Mesendoderm (in vitro differentiated cells): ENCODE data around the gene PRRC1.
"Not testable (repeated sequence)": the region's sequence is repeated elsewhere in the genome, so short reads cannot be mapped to it uniquely, and the experiment has no call there.

ENCODE experiments used
- DNase-seq: peaks from one replicate; pipeline ENCODE4 v3.0.0; 2013
- H2AK5ac ChIP-seq: 2 replicates; pipeline ENCODE4 v1.6.1; 2013; ENCODE audit warnings: low read length, inconsistent platforms
- H2BK120ac ChIP-seq: 2 replicates; pipeline ENCODE4 v1.6.1; 2013; ENCODE audit warnings: low read depth, mild to moderate bottlenecking, low read length, moderate library complexity, mixed read lengths
- H2BK15ac ChIP-seq: replicated peaks from 2 replicates; pipeline ENCODE4 v1.6.1; 2013; ENCODE audit warnings: low read depth, mild to moderate bottlenecking, moderate library complexity
- H2BK5ac ChIP-seq: 2 replicates; pipeline ENCODE4 v1.6.1; 2013; ENCODE audit warnings: low read length, inconsistent platforms
- H3K18ac ChIP-seq: 2 replicates; pipeline ENCODE4 v1.6.1; 2013; ENCODE audit warnings: mild to moderate bottlenecking, low read length, mixed read lengths
- H3K23ac ChIP-seq: one replicate; pipeline ENCODE4 v1.6.1; 2013; ENCODE audit warnings: low read length
- H3K27ac ChIP-seq: 2 replicates; pipeline ENCODE4 v1.5.1; 2013; ENCODE audit warnings: low read depth, mild to moderate bottlenecking, inconsistent platforms, low read length, moderate library complexity
- H3K27me3 ChIP-seq: 2 replicates; pipeline ENCODE4 v1.6.1; 2013; ENCODE audit warnings: low read length, control low read depth, mild to moderate bottlenecking, inconsistent platforms; ENCODE audit not compliant: insufficient read depth, poor library complexity
- H3K36me3 ChIP-seq: 2 replicates; pipeline ENCODE4 v1.6.1; 2013; ENCODE audit warnings: low read length, inconsistent platforms; ENCODE audit not compliant: control insufficient read depth, insufficient read depth
- H3K4ac ChIP-seq: one replicate; pipeline ENCODE4 v1.6.1; 2013; ENCODE audit warnings: low read depth, mild to moderate bottlenecking, low read length, moderate library complexity
- H3K4me1 ChIP-seq: 2 replicates; pipeline ENCODE4 v1.6.1; 2013; ENCODE audit warnings: low read depth, low read length, inconsistent platforms; ENCODE audit not compliant: control insufficient read depth
- H3K4me2 ChIP-seq: 2 replicates; pipeline ENCODE4 v1.6.1; 2013; ENCODE audit warnings: low read length
- H3K4me3 ChIP-seq: 2 replicates; pipeline ENCODE4 v1.5.1; 2013; ENCODE audit warnings: mild to moderate bottlenecking, low read length
- H3K56ac ChIP-seq: one replicate; pipeline ENCODE4 v1.6.1; 2013; ENCODE audit warnings: low read length
- H3K79me1 ChIP-seq: 2 replicates; pipeline ENCODE4 v1.6.1; 2013; ENCODE audit warnings: low read length, inconsistent platforms
- H3K79me2 ChIP-seq: 2 replicates; pipeline ENCODE4 v1.6.1; 2013; ENCODE audit warnings: mild to moderate bottlenecking, low read length; ENCODE audit not compliant: control insufficient read depth, insufficient read depth
- H3K9ac ChIP-seq: 2 replicates; pipeline ENCODE4 v1.6.1; 2013; ENCODE audit warnings: low read length, inconsistent platforms
- H4K5ac ChIP-seq: one replicate; pipeline ENCODE4 v1.6.1; 2013; ENCODE audit warnings: low read length
- H4K8ac ChIP-seq: one replicate; pipeline ENCODE4 v1.6.1; 2013; ENCODE audit warnings: low read depth, mild to moderate bottlenecking, control low read depth, low read length, moderate library complexity
- WGBS: extraction: QIAGEN DNeasy Blood & Tissue Kit; methylation state at CpG from one replicate; pipeline ENCODE4 v1.1.7; 2013; ENCODE audit warnings: low lambda C conversion rate, missing lambda C conversion rate; ENCODE audit not compliant: insufficient coverage; ENCODE audit errors: extremely low coverage; 5-methylcytosine and 5-hydroxymethylcytosine counted together

Gene PRRC1

GRCh38 chr5:127564002-127564769 lies 46.7 kb downstream of the PRRC1 start:
- no peaks in the 10 kb centered on the region for H3K36me3 ChIP-seq
- H3K4me2 ChIP-seq: no peak overlapping the region
- H2BK5ac ChIP-seq: no peak overlapping the region
- no peaks in the 10 kb centered on the region for H3K27me3 ChIP-seq
- WGBS: no CpG with 5 or more reads among the region's 2 CpGs
- H3K18ac ChIP-seq: no peak overlapping the region
- no peaks in the 10 kb centered on the region for H3K4me1 ChIP-seq
- H4K5ac ChIP-seq: no peak overlapping the region
- DNase-seq: peak; percentile 82
- H2BK15ac ChIP-seq: no peak overlapping the region
- no peak overlapping the region for H3K23ac ChIP-seq
- H2AK5ac ChIP-seq: no peak overlapping the region
- no peak overlapping the region for H3K4ac ChIP-seq
- H3K9ac ChIP-seq: no peak overlapping the region
- no peak overlapping the region for H4K8ac ChIP-seq
- H3K27ac ChIP-seq: no peak overlapping the region
- H3K79me2 ChIP-seq: no peaks in the 10 kb centered on the region
- H3K79me1 ChIP-seq: no peaks in the 10 kb centered on the region
- no peak overlapping the region for H3K4me3 ChIP-seq
- H2BK120ac ChIP-seq: no peak overlapping the region
- H3K56ac ChIP-seq: no peak overlapping the region

- Histone ChIP-seq H3K56ac (no peak overlapping the region), H3K4me3 (no peak overlapping the region), H4K8ac (no peak overlapping the region), H3K79me2 (no peaks in the 10 kb centered on the region), H3K18ac (no peak overlapping the region), H3K9ac (no peak overlapping the region), H2BK5ac (no peak overlapping the region), H3K27ac (no peak overlapping the region), H3K4ac (no peak overlapping the region), H2BK120ac (no peak overlapping the region), H3K79me1 (no peaks in the 10 kb centered on the region), H3K4me1 (no peaks in the 10 kb centered on the region), H3K23ac (no peak overlapping the region), H3K4me2 (no peak overlapping the region), H3K36me3 (no peaks in the 10 kb centered on the region), H2BK15ac (no peak overlapping the region), H3K27me3 (no peaks in the 10 kb centered on the region), H4K5ac (no peak overlapping the region), H2AK5ac (no peak overlapping the region)
- DNase-seq: no peak
- no CpG with 5 or more reads among the region's 1 CpG for WGBS
Observed at GRCh38 chr5:127565586-127566270, 48.3 kb downstream of the PRRC1 start.

- no CpG with 5 or more reads among the region's 7 CpGs for WGBS
- H2AK5ac ChIP-seq: no peak overlapping the region
- DNase-seq: no peak
Observed at GRCh38 chr5:127567026-127567768, 49.8 kb downstream of the PRRC1 start.

DNA sequence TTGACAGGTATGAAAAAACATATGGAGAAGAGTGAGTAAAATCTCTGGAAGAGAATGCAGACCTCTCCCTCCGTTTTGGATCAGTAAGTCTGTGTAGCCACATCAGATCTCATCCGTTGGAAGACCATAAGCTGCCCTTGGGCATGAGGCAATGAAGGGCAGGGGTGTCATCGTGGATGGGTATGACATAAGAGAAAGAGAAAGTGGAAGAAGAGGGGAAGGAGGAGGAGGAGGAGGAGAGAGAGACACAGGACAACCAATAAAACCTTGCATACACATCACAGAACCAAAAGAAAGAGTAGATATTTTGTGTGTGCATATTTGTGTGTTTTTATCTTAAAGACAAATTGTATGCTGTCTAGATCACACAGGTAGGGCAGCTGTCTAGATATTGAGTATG lies 50.7 kb downstream of the PRRC1 start:
- Histone ChIP-seq H3K79me1 (no peaks in the 10 kb centered on the region), H3K4me3 (no peak overlapping the region), H3K27ac (no peak overlapping the region), H3K23ac (no peak overlapping the region), H3K9ac (no peak overlapping the region), H4K8ac (no peak overlapping the region), H3K27me3 (no peaks in the 10 kb centered on the region), H2AK5ac (no peak overlapping the region), H3K18ac (no peak overlapping the region), H3K4me2 (no peak overlapping the region), H3K56ac (no peak overlapping the region), H3K36me3 (no peaks in the 10 kb centered on the region), H4K5ac (no peak overlapping the region), H3K79me2 (no peaks in the 10 kb centered on the region), H2BK5ac (no peak overlapping the region), H3K4ac (no peak overlapping the region), H3K4me1 (no peaks in the 10 kb centered on the region), H2BK120ac (no peak overlapping the region), H2BK15ac (no peak overlapping the region)
- WGBS: no CpG with 5 or more reads among the region's 3 CpGs
- no peak for DNase-seq

More at GRCh38 chr5:127567026-127567768, 49.8 kb downstream of the PRRC1 start:
- Histone ChIP-seq H4K5ac (no peak overlapping the region), H4K8ac (no peak overlapping the region), H3K79me1 (no peaks in the 10 kb centered on the region), H3K27ac (no peak overlapping the region), H3K4me3 (no peak overlapping the region), H3K36me3 (no peaks in the 10 kb centered on the region), H3K4ac (no peak overlapping the region), H3K56ac (no peak overlapping the region), H3K9ac (no peak overlapping the region), H2BK15ac (no peak overlapping the region), H3K79me2 (no peaks in the 10 kb centered on the region), H3K18ac (no peak overlapping the region), H2BK120ac (no peak overlapping the region), H2BK5ac (no peak overlapping the region), H3K23ac (no peak overlapping the region), H3K4me1 (no peaks in the 10 kb centered on the region), H3K27me3 (no peaks in the 10 kb centered on the region), H3K4me2 (no peak overlapping the region)

- not testable (repeated sequence) for H3K79me1 ChIP-seq, H2BK15ac ChIP-seq, DNase-seq, H4K5ac ChIP-seq, H2AK5ac ChIP-seq, H3K23ac ChIP-seq, H3K18ac ChIP-seq, H3K4ac ChIP-seq, H3K79me2 ChIP-seq, H3K4me1 ChIP-seq, H3K56ac ChIP-seq, H4K8ac ChIP-seq, H2BK120ac ChIP-seq, H3K4me3 ChIP-seq, H3K27me3 ChIP-seq, H3K27ac ChIP-seq, H3K36me3 ChIP-seq, H3K9ac ChIP-seq, H3K4me2 ChIP-seq, H2BK5ac ChIP-seq
- no CpG with 5 or more reads among the region's 40 CpGs for WGBS
Observed at GRCh38 chr5:127569471-127569870, 52.0 kb downstream of the PRRC1 start.
